GM12801 (cell line): Measurements from ENCODE around the gene PIGC.
A peak's percentile ranks its signal among the peaks of the same experiment; 100 is the strongest.

Source experiments
- TF ChIP-seq, protein P1 (sequence below): IDR thresholded peaks from one replicate; pipeline ENCODE4 v1.5.1; 2011; ENCODE audit warnings: control low read depth; ENCODE audit not compliant: insufficient read length; ENCODE audit errors: extremely low read depth

PIGC gene

DNA sequence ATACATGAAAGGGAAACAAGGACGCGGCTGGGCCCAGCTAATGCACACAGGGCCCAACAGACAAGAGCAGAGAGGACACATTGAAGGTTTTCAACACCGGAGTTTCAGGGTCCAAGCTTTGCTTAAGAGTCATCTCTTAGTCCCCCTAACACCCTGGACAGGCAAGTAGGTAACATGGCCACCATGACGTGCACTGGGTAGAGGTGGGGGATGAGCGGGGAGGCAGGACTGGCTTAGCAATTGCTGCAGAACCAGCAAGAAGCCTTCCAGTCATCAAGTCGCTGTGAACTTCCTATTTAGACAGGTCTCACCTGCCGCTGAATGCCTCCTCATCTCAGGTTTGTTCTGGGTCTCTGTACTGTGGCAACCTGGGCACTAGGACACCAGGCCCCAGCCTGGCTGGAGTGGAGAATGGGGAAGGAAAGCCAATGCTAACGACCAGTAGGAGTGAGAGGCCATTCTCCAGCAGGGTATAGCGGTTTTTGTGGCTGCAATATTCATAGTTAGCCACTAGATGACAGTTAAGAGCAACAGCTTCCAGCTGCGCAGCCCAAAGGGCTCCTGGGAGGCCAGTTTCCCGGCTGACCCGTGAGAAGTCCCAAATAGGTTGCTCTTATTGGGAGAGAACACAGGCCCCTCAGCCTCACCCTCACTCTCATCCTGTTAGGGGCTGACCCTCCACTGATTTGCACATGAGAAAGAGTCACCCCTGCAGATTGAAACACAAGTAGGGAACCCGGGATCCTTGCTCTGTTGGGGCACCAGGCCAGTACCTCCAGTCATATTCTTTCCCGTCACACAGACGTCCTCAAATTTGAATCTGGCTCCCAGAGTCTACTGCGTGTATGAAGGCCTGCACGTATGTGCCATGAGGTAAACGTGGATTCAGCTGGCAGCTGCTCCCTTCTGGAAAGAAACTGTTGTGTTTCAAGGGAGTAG is 6.0 kb upstream of the PIGC start:
- TF ChIP-seq, protein P1, sequence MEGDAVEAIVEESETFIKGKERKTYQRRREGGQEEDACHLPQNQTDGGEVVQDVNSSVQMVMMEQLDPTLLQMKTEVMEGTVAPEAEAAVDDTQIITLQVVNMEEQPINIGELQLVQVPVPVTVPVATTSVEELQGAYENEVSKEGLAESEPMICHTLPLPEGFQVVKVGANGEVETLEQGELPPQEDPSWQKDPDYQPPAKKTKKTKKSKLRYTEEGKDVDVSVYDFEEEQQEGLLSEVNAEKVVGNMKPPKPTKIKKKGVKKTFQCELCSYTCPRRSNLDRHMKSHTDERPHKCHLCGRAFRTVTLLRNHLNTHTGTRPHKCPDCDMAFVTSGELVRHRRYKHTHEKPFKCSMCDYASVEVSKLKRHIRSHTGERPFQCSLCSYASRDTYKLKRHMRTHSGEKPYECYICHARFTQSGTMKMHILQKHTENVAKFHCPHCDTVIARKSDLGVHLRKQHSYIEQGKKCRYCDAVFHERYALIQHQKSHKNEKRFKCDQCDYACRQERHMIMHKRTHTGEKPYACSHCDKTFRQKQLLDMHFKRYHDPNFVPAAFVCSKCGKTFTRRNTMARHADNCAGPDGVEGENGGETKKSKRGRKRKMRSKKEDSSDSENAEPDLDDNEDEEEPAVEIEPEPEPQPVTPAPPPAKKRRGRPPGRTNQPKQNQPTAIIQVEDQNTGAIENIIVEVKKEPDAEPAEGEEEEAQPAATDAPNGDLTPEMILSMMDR, result peak; percentile 74

DNA sequence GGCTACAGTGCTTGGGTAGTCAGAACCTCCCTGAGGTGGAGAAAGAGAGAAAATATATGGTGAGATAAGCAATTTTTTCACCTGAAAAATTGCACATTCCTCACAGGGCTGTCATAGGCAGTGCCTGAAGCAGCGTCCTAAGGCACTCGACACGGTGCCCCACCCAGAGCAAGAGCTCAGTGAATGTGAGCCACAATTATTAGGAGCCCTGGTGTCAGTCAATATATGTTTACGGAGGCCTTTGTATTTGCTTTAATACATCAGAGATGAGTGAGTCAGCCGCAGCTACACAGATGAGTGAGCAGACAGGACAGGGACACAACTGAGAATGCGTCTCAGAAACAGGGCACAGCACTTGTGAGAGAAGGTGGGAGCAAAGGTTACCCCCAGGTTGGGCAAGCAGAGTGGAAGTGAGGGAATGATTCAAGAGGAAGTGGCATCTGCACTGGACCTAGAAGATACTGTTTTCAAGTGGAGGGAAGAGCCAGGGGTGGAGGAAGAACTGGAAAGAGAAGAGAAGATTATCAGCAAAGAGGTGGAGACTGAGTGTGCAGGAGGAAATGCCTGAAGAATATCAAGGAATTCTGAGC is 5.2 kb upstream of the PIGC start:
- TF ChIP-seq, protein P1, result no peak

DNA sequence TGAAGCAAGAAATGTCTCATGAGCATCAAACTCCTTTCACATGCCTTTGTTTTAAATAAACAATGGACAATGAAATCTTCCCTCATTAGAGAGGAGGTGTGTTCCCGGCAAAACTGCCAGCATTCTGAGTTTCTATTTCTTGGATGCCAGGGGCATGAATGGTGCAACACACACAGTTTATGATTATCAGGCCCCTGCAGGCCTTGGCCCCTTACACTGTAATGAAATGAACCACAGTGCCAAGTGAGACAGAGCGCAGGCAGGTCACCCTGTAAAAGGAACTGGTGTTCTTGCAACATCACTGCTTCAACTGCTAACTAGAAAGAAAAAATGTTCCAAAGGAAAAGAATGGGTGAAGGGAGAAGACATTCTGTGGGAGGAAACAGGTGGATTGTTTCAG is 3.8 kb upstream of the PIGC start:
- TF ChIP-seq, protein P1, result no peak

DNA sequence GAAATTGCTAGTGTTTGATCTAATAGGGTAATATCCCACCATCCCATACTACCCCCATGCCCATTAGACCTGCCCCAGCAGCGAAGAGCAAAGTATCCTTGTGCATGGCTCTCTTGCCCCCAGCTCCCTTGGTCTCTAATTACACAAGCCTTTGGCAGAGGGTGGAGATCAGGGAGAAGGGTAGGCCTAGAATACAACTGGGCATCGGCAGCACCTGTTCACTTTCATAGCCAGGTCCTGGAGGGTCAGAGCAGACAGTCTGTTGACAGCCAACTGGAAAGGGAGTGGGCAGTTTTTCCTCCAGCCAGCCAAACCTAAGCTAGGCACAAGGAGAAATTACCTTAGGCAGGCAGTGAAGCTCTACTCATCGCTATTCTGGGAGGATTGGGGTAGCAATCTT is 2.7 kb upstream of the PIGC start:
- TF ChIP-seq, protein P1, result no peak

DNA sequence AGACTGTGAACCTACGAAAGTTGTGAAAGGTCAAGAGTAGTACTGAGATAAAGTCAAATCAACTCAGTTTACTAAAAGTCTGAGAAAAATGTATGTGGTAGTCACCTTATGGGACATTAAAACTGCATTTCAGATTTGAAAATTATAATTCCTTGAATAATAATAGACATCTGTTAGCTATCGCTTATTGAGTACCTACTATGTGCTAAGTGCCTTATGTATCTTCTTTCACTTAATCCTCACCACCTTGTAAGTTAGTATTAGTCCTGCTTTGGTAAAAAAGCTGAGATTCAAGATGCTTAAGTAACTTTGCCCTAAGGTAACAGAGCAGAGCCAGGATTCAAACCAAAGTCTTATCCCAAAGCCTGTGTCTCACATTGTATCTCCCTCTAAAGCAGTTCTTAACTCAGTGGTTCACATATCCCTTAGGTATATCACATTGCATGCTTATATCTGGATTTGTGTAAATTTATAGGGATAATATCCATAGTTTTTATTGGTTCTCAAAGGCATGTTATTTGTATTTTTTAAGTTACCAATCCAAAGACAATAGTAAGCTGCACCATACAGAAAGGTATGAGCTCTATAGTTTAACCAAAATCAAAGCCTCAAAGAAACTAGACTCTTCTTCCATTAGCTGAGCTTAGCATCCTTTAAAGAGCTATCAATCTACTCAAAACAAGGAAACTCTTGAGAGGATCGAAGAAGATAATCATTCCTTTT is 865 bp downstream of the PIGC start:
- TF ChIP-seq, protein P1, result no peak

DNA sequence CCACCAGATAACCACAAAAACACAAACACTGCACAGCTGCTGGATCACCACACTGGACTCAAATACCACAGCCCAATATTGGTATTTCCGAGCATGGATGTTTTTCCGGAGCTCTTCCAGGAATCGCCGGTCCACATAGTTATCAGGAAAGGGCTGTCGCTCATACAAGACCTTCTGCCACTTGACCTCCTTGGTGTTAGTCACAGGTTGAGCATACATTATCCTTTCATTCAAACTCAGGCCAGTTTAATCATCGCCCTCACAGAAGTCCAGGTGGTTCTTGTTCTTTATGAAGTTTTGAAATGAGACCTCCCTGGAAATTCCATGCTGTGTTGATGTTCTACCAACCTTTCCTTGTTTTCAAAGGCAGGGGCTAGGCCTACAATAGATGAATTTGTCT is 1.5 kb downstream of the PIGC start:
- TF ChIP-seq, protein P1, result no peak

GRCh38 chr1:172431721-172432192 is 12.1 kb downstream of the PIGC start:
- TF ChIP-seq, protein P1, result no peak
